Activated T-cell treated with anti-CD3 and anti-CD28 coated beads for 4 hours (primary cell): Measurements from ENCODE around the gene PI16.
"Not testable (repeated sequence)": the region's sequence is repeated elsewhere in the genome, so short reads cannot be mapped to it uniquely, and the experiment has no call there.

Experiments used
- DNase-seq: peaks from one replicate; pipeline ENCODE4 v3.0.0-alpha.2; 2020

Gene PI16

GRCh38 chr6:36929607-36930006 lies 24.9 kb upstream of the PI16 start:
- DNase-seq, result no peak

DNA sequence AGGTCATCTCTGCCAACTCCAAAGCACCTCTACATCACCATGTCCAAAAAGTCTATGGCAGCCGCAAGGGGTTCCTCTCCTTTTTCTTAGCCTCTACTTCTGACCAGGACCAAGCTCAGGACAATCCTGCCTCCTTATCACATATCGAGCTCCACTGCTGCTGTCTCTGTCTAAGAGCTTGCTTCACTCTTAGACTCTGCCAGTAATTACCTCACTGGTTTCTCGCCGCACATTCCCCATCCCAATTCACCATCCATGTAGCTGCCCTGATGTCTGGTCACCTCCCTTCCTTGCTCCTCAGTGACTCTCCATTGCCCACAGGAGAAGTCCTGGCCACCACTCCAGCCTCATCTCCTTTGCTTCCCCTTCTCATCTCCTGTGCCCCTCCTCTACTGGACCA lies 24.1 kb upstream of the PI16 start:
- no peak for DNase-seq

GRCh38 chr6:36933102-36933501 lies 21.4 kb upstream of the PI16 start:
- no peak for DNase-seq

DNA sequence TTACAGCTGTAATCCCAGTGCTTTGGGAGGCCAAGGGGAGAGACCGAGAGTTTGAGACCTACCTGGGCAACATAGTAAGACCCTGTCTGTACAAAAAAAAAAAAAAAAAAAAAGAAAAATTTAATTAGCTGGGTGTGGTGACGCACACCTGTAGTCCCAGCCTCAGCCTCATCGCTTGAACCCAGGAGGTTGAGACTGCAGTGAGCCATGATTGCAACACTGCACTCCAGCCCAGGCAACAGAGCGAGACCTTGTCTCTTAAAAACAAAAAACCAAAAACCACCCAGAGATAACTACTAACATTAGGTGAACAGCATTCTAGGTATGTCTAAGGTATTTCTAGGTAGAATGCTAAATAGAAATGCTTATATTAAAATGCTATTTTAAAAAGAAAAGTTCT lies 21.0 kb upstream of the PI16 start:
- no peak for DNase-seq

- no peak for DNase-seq
Measured at GRCh38 chr6:36934901-36935300, 19.6 kb upstream of the PI16 start.

DNA sequence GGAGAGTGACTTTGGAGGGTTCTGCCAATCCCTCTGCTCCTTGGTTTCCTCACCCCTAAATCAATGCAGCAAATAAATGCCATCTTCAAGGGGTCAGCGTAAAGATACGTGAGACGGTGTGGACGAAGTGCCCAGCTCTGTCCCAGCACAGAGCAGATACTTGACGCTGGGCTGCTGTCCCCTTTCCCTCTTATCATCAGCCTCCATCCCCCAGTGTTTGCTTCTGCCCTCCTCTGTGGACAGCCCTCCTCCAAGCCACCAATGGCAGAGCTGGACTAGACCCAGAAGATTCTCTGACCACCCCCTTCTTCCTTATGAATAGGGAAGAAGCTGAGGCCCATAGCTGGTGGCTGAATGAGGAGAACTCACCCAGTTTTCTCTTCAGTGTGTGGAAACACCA lies 17.7 kb upstream of the PI16 start:
- DNase-seq, result no peak

GRCh38 chr6:36937896-36938295 lies 16.6 kb upstream of the PI16 start:
- no peak for DNase-seq

DNA sequence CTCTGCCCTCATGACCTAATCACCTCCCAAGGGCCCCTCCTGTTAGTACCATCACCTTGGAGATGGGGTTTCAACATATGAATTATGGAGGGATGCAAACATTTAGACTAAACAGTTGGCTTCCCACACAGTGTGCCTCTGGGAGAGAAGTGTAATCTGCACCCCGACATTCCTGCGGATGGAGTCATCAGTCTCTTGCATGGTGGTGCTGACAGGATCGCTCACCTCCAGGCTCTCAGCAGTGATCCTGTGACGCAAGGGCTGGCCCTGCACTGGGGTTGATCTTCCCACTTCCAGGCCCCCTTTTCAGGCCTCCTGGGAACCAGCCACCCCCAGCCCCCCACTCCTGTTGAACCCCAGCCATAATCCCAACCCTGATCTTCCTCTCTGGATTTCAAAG lies 16.0 kb upstream of the PI16 start:
- DNase-seq, result no peak

DNA sequence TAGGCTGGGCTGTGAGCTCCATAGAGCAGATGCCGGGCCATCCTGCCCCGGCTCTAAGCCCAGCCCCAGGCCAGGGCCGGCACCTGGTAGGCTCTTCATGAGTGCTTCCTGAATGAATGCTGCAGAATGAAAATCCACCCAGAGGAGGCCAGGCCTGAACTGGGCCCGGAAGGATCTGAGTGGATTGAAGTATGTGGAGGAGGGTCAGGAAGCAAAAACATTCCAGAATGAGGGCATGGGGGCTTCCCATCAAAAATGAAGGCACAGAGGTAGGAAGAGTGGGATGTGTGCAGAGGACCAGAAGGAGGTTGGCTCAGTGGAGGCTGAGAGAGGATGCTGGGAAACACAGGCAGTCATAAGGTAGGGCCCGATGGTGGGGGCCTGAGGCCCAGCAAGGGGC lies 15.5 kb upstream of the PI16 start:
- DNase-seq, result not testable (repeated sequence)

DNA sequence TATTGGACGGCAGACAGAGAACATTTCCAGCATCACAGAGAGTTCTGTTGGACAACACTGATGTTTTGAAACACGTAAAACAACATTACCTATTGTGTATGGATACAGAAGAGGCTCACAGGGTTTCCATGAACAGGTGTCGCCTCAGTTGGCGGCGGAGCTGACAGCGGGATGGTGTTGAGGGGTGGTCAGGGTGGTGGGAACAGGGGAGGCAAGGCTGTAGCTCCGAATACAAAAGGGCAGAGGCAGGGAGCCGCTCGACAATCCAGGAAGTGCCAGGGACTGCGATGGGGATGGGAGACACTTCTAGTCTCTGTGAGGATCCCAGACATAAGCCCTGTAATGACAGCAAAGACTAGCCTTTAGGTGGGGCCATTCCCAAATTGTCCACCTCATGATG lies 14.5 kb upstream of the PI16 start:
- DNase-seq, result no peak

DNA sequence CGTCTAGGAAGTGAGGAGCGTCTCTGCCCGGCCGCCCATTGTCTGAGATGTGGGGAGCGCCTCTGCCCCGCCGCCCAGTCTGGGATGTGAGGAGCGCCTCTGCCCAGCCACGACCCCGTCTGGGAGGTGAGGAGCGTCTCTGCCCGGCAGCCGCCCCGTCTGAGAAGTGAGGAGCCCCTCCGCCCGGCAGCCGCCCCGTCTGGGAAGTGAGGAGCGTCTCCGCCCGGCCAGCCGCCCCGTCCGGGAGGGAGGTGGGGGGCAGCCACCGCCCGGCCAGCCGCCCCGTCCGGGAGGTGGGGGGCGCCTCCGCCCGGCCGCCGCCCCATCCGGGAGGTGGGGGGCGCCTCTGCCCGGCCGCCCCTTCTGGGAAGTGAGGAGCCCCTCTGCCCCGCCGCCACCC lies 13.0 kb upstream of the PI16 start:
- DNase-seq, result not testable (repeated sequence)

GRCh38 chr6:36942329-36942728 lies 12.2 kb upstream of the PI16 start:
- DNase-seq, result not testable (repeated sequence)

DNA sequence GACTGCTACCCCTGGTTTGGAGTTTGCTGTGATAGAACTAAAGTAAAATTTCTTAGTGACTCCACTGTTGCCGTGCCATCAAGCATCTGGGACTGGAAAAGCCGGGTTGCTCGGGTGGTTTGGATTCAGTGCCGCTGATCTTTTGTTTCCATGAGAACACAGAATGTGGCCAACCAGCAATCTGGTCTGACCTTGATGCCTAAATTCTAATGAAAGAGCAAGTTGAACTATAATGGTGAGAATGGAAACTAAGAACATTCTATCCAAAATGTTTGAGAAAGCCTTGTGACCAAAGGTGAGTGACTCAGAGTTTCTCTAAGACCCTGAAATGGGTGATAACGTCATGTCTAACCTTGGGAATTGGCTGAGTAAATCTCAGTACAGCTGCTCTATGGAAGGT lies 9.9 kb upstream of the PI16 start:
- no peak for DNase-seq

GRCh38 chr6:36945301-36945700 lies 9.2 kb upstream of the PI16 start:
- DNase-seq, result no peak

GRCh38 chr6:36946526-36946925 lies 8.0 kb upstream of the PI16 start:
- no peak for DNase-seq

GRCh38 chr6:36947570-36948351 lies 6.8 kb upstream of the PI16 start:
- DNase-seq, result no peak

DNA sequence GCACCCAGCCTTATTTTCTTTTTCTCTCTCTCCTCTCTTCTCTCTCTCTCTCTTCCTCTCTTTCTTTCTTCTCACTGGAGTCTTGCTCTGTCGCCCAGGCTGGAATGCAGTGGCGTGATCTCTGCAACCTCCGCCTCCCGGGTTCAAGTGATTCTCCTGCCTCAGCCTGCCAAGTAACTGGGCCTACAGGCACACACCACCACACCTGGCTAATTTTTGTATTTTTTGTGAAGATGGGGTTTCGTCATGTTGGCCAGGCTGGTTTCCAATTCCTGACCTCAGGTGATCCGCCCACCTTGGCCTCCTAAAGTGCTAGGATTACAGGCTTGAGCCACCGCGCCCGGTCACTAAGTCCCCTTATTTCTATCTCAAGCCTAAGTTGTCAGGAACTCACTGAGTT lies 5.5 kb upstream of the PI16 start:
- DNase-seq, result not testable (repeated sequence)

GRCh38 chr6:36949636-36950035 lies 4.9 kb upstream of the PI16 start:
- no peak for DNase-seq

DNA sequence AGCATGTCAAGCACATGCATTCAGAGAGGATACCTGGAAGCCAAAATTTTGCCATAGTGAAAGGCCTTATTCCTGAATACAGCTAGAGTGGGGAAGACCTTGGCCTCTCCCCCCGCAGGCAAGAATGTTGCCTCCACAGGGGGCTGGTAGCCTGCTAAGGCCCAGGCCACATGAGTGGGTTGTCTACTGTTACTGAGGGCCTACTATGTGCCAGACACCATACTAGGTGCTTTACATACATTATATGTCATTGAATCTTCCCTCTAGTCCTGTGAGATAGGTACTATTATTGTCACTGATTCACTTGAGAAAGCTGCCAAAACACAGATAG lies 642 bp upstream of the PI16 start:
- DNase-seq, result no peak

- DNase-seq, result no peak
Measured at GRCh38 chr6:36955136-36955535, 598 bp downstream of the PI16 start.

- no peak for DNase-seq
Measured at GRCh38 chr6:36955671-36956445, 1.3 kb downstream of the PI16 start.

- DNase-seq, result no peak
Measured at GRCh38 chr6:36956446-36956820, 1.9 kb downstream of the PI16 start.

DNA sequence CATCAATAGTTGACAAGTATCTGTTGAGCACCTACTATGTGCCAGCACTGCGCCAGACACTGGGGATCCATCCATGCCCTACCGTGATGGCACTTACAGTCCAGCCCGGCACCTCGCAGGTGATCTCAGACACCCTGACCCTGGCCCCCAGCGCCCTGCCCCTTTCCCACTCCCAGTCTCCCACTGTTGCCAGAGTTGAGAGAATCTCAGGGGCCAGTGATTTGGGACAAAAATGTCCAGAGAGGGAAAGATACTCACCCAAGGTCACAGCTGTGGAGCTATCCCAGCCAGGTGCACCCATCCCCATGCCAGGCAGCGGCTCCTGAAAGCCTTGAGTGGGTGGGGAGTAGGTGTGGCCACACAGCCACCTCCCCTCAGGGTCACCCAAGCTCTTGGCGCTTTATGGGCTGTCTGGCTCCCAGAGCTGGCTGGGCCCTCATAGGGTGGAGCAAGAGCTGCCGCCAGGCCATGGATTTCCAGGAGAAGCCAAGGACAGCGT lies 3.3 kb downstream of the PI16 start:
- DNase-seq, result no peak

DNA sequence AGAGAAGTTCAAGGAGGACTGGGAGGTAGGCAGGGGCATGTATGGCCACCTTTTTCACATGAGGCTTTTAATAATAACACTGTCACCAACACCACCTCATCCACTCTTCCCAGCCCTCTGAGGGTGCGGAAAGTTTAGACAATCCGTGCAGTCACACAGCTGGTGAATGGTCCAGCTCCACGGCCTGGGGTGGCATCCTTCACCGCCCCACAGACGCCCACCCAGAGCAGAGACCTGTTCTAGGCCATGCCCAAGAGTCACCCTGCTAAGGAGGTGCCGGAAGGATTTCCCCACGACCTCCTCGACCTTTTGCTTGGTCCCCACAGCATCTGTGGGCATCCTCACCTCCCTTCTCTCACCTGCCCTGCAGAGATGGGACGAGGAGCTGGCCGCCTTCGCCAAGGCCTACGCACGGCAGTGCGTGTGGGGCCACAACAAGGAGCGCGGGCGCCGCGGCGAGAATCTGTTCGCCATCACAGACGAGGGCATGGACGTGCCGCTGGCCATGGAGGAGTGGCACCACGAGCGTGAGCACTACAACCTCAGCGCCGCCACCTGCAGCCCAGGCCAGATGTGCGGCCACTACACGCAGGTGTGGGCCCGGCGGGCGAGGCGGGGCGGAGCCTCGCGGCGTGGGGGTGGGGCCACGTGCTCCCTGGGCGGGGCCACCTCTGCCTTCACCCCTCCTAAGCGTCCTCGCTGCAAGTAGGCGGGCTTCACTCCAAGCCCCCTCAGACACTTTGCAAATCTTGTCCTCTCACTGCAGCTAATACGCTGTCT lies 4.4 kb downstream of the PI16 start:
- no peak for DNase-seq
